Naive thymus-derived CD4-positive, alpha-beta T cell (primary cell): ENCODE results near the gene RASAL3. TPM values are rescaled to one million over a fixed set of nuclear protein-coding genes. Genes with fewer than 3 reads are reported as not detected.
"Not testable (repeated sequence)": the region's sequence is repeated elsewhere in the genome, so short reads cannot be mapped to it uniquely, and the experiment has no call there.

Experiments used
- ATAC-seq: fragments of 150-1000 bp; cut with Tn5 transposase; 2 replicates; pipeline ENCODE4 v1.10.0; 2021; ENCODE audit warnings: mild to moderate bottlenecking, moderate library complexity
- CTCF ChIA-PET: fragments of 350-600 bp; sonication (Branson Sonifier 250); formaldehyde crosslinking; loops from one replicate; lab custom pipeline; 2021; ENCODE audit warnings: antibody characterized with exemption; lab: Charles Lee
- POLR2A ChIA-PET: fragments of 350-600 bp; sonication (Branson Sonifier 250); formaldehyde crosslinking; loops from one replicate; lab custom pipeline; 2021; ENCODE audit warnings: antibody characterized with exemption, inconsistent platforms; lab: Charles Lee
- DNase-seq, 9 donors: peaks; one replicate each; pipeline versions ENCODE4 v3.0.0 to v3.0.0-alpha.2; 2020 to 2022; ENCODE audit warnings: mixed read lengths in 1 of 9
- H3K27ac ChIP-seq: one replicate; pipeline ENCODE4 v1.7.0; 2013; ENCODE audit warnings: mild to moderate bottlenecking, low read depth, low read length, moderate library complexity
- H3K27me3 ChIP-seq, 2 donors: one replicate each; pipeline ENCODE4 v1.7.0; 2013; ENCODE audit warnings: low read length in 2 of 2, mild to moderate bottlenecking in 2 of 2, moderate library complexity in 2 of 2; ENCODE audit not compliant: control insufficient read depth in 2 of 2, insufficient read depth in 2 of 2
- H3K36me3 ChIP-seq, 3 experiments: 1 replicate in 2 of 3; 2 replicates in 1 of 3; pipeline ENCODE4 v1.7.0; 2013; ENCODE audit warnings: low read length in 3 of 3, mild to moderate bottlenecking in 3 of 3, moderate library complexity in 1 of 3; ENCODE audit not compliant: insufficient read depth in 3 of 3, control insufficient read depth in 2 of 3
- H3K4me1 ChIP-seq, 2 donors: one replicate each; pipeline ENCODE4 v1.7.0; 2013; ENCODE audit warnings: low read length in 2 of 2, mild to moderate bottlenecking in 2 of 2, moderate library complexity in 1 of 2; ENCODE audit not compliant: control insufficient read depth in 2 of 2, insufficient read depth in 2 of 2
- H3K4me3 ChIP-seq: 2 replicates; pipeline ENCODE4 v1.7.0; 2013; ENCODE audit warnings: mild to moderate bottlenecking, low read length
- H3K9me3 ChIP-seq, 3 experiments: 1 replicate in 2 of 3; 2 replicates in 1 of 3; pipeline ENCODE4 v1.7.0; 2013; ENCODE audit warnings: low read length in 3 of 3; ENCODE audit not compliant: control insufficient read depth in 2 of 3
- H3K27ac Mint-ChIP-seq, 9 donors: one replicate each; pipeline ENCODE4 v1.8.0; 2020 to 2022; ENCODE audit warnings: mixed read lengths in 9 of 9, mild to moderate bottlenecking in 8 of 9, moderate library complexity in 5 of 9, inconsistent platforms in 2 of 9
- H3K27me3 Mint-ChIP-seq, 5 donors: one replicate each; pipeline ENCODE4 v1.8.0; 2021 to 2022; ENCODE audit warnings: mixed read lengths in 5 of 5, mild to moderate bottlenecking in 1 of 5
- H3K36me3 Mint-ChIP-seq, 5 donors: one replicate each; pipeline ENCODE4 v1.8.0; 2020 to 2022; ENCODE audit warnings: mixed read lengths in 5 of 5, mild to moderate bottlenecking in 3 of 5, inconsistent platforms in 1 of 5
- H3K4me1 Mint-ChIP-seq, 7 donors: one replicate each; pipeline ENCODE4 v1.8.0; 2020 to 2022; ENCODE audit warnings: mixed read lengths in 7 of 7, mild to moderate bottlenecking in 3 of 7, inconsistent platforms in 1 of 7
- H3K4me3 Mint-ChIP-seq, 10 donors: one replicate each; pipeline ENCODE4 v1.8.0; 2020 to 2022; ENCODE audit warnings: mild to moderate bottlenecking in 10 of 10, mixed read lengths in 10 of 10, moderate library complexity in 6 of 10, inconsistent platforms in 2 of 10
- H3K9me3 Mint-ChIP-seq, 11 donors: one replicate each; pipeline ENCODE4 v1.8.0; 2020 to 2022; ENCODE audit warnings: mixed read lengths in 11 of 11, mild to moderate bottlenecking in 4 of 11, inconsistent platforms in 1 of 11, moderate library complexity in 1 of 11
- intact Hi-C, 2 donors: fragments of 100-400 bp; cut with micrococcal nuclease; formaldehyde crosslinking; loops; one replicate each; pipeline ENCODE4 v1.15.1; 2023
- polyA plus RNA-seq, 2 donors: library from polyadenylated mRNA; unstranded; fragments of 300-500 nt; fragmentation: Illumina TruSeq; gene quantifications; one replicate each; pipeline ENCODE4 v1.2.3, GENCODE V29; 2021
- total RNA-seq, 6 experiments: library from RNA in 5 of 6; stranded (reverse) in 5 of 6; gene quantifications; 1 replicate in 5 of 6; 2 replicates in 1 of 6; pipeline ENCODE4 v1.2.3 and lab custom pipeline; 2021 to 2026

Gene RASAL3
- total and polyA plus RNA-seq, 7 experiments from 2014 or later = 38.5 to 214 (median 148) TPM

DNA sequence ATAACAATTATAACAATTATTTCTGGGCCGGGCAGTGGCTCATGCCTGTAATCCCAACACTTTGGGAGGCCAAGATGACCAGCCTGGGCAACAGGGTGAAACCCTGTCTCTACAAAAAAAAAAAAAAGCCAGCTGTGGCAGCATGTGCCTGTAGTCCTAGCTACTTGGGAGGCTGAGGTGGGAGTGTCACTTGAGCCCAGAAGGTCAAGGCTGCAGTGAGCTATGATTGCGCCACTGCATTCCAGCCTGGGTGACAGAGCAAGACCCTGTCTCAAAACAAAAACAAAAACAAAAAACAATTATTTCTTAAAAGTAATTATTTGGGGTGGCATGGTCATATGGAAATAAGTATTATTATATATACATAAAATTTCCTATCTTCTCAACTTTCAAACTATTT, 53.0 kb downstream of the RASAL3 start:
- H3K27me3 Mint-ChIP-seq, H3K9me3 Mint-ChIP-seq, ATAC-seq, H3K27ac ChIP-seq, intact Hi-C loops, DNase-seq, H3K27me3 ChIP-seq, H3K4me3 Mint-ChIP-seq, CTCF ChIA-PET, H3K9me3 ChIP-seq, H3K4me3 ChIP-seq: not testable (repeated sequence)
- Mint-ChIP-seq H3K27ac (peak overlapping the region in 1 of 9 donors; percentile 21), H3K36me3 (peaks cover 0 to 11% (median 6%) of the 10 kb centered on the region in 5 donors), H3K4me1 (peaks cover 19 to 71% (median 48%) of the 10 kb centered on the region in 7 donors)
- POLR2A ChIA-PET = interaction anchor here (1.5 kb wide), 1 partner anchor 32 kb away, joined by 5 read pairs; the partner anchor contains the start of gene AKAP8
- Histone ChIP-seq H3K4me1 (peaks cover 11% of the 10 kb centered on the region in 2 donors), H3K36me3 (peaks cover 0 to 36% (median 7%) of the 10 kb centered on the region in 3 experiments)

DNA sequence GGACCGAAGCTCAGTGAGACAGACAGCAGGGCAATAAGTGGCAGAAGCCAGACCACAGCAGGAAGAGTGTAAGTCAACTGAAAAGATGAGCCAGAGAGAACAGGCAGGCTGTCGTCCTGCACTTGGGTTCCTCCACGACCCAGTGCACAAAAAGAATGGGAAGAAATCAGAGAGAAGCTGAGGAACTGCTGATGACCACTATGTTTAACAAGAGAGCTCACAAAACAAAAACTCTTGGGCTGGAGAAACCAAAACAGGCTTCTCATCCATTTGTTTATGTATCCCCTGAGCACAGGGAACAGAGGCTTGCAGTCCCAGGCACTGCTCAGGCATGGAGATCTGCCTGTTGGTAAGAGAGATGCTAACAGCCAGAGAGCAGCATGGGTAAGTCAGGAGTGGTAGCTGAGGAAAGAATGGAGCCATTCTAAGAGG, 59.5 kb downstream of the RASAL3 start:
- H3K36me3 Mint-ChIP-seq = peaks cover 0 to 35% (median 0%) of the 10 kb centered on the region in 5 donors
- intact Hi-C loops = no loop called here
- no peaks in the 10 kb centered on the region for H3K9me3 Mint-ChIP-seq
- Histone ChIP-seq H3K9me3 (no peaks in the 10 kb centered on the region), H3K27ac (no peak overlapping the region), H3K4me3 (no peak overlapping the region), H3K4me1 (no peaks in the 10 kb centered on the region), H3K36me3 (peaks cover 3 to 67% (median 7%) of the 10 kb centered on the region in 3 experiments), H3K27me3 (no peaks in the 10 kb centered on the region)
- H3K4me1 Mint-ChIP-seq = peaks cover 22 to 61% (median 52%) of the 10 kb centered on the region in 7 donors
- DNase-seq (no peak), ATAC-seq (no peak)
- H3K27me3 Mint-ChIP-seq = no peaks in the 10 kb centered on the region
- peak overlapping the region in 4 of 10 donors; percentile 11 to 50 (median 30) for H3K4me3 Mint-ChIP-seq
- peak overlapping the region in 8 of 9 donors; percentile 16 to 94 (median 68) for H3K27ac Mint-ChIP-seq
- ChIA-PET CTCF (interaction anchor here (0.9 to 1.5 kb wide), 2 partner anchors 12 to 152 kb away, joined by 3 read pairs; no protein-coding TSS in a partner anchor), POLR2A (interaction anchor here (0.8 kb wide), 1 partner anchor 14 kb away, joined by 3 read pairs; the partner anchor contains the start of gene AKAP8L)

DNA sequence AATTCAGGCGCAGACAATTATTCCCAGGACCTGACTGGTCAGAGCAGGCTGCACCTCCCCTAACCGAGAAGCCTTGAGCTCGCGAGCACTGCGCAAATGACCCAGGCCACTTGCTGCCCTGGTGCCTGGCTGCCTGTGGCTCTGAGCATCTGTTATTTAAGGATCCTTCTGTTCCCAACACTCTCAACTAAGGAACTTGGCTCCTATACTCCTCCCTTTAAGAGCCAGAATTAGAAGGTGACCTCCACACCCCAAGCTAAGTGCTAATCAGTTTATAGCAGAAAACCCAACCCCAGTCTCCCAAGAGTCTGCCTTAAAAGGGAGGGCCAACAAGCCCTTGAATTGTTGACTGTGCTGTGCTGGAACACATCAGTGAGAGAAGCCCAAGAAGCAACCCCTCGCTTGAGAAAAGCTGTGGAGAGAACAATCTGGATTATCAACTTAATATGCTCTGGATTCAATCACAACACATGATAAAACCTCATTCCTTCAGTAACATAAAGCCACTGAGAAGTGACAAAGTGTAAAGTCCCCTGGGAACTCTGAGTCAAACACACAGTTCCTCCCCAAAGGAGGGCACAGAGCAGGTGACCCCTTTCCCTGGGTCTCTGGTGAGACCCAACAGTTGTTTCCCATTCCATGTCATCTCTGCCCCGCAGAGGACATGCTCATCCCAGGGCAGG, 60.1 kb downstream of the RASAL3 start:
- POLR2A ChIA-PET = no interaction called here

GRCh38 chr19:15403151-15403531, 61.2 kb downstream of the RASAL3 start:
- H3K36me3 ChIP-seq = peaks cover 0 to 70% (median 8%) of the 10 kb centered on the region in 3 experiments
- no peak overlapping the region for H3K4me3 ChIP-seq
- peaks cover 0 to 32% (median 0%) of the 10 kb centered on the region in 5 donors for H3K36me3 Mint-ChIP-seq
- DNase-seq = no peak
- intact Hi-C loops = no loop called here
- H3K4me3 Mint-ChIP-seq = no peak overlapping the region
- no peaks in the 10 kb centered on the region for H3K27me3 ChIP-seq
- H3K27me3 Mint-ChIP-seq = no peaks in the 10 kb centered on the region
- CTCF ChIA-PET = interaction anchor here (1.5 kb wide), 1 partner anchor 13 kb away, joined by 3 read pairs; no protein-coding TSS in a partner anchor
- H3K27ac ChIP-seq = no peak overlapping the region
- no peaks in the 10 kb centered on the region for H3K9me3 Mint-ChIP-seq
- peaks cover 17 to 45% (median 37%) of the 10 kb centered on the region in 7 donors for H3K4me1 Mint-ChIP-seq
- no peaks in the 10 kb centered on the region for H3K9me3 ChIP-seq
- H3K4me1 ChIP-seq = no peaks in the 10 kb centered on the region
- no peak for ATAC-seq
- peak overlapping the region in 1 of 9 donors; percentile 43 for H3K27ac Mint-ChIP-seq
- POLR2A ChIA-PET = no interaction called here

More for the DNA sequence above, 60.1 kb downstream of the RASAL3 start:
- Mint-ChIP-seq H3K9me3 (no peaks in the 10 kb centered on the region), H3K4me1 (peaks cover 18 to 56% (median 46%) of the 10 kb centered on the region in 7 donors), H3K4me3 (peak overlapping the region in 4 of 10 donors; percentile 11 to 50 (median 30)), H3K27ac (peak overlapping the region in 6 of 9 donors; percentile 0 to 94 (median 66)), H3K27me3 (no peaks in the 10 kb centered on the region), H3K36me3 (peaks cover 0 to 36% (median 0%) of the 10 kb centered on the region in 5 donors)
- ATAC-seq (no peak), DNase-seq (no peak)
- Histone ChIP-seq H3K36me3 (peaks cover 2 to 67% (median 6%) of the 10 kb centered on the region in 3 experiments), H3K27me3 (no peaks in the 10 kb centered on the region), H3K4me3 (no peak overlapping the region), H3K4me1 (no peaks in the 10 kb centered on the region), H3K9me3 (no peaks in the 10 kb centered on the region), H3K27ac (no peak overlapping the region)
- CTCF ChIA-PET = interaction anchor here (1.5 kb wide), 1 partner anchor 12 kb away, joined by 3 read pairs; no protein-coding TSS in a partner anchor
- intact Hi-C loops = no loop called here

DNA sequence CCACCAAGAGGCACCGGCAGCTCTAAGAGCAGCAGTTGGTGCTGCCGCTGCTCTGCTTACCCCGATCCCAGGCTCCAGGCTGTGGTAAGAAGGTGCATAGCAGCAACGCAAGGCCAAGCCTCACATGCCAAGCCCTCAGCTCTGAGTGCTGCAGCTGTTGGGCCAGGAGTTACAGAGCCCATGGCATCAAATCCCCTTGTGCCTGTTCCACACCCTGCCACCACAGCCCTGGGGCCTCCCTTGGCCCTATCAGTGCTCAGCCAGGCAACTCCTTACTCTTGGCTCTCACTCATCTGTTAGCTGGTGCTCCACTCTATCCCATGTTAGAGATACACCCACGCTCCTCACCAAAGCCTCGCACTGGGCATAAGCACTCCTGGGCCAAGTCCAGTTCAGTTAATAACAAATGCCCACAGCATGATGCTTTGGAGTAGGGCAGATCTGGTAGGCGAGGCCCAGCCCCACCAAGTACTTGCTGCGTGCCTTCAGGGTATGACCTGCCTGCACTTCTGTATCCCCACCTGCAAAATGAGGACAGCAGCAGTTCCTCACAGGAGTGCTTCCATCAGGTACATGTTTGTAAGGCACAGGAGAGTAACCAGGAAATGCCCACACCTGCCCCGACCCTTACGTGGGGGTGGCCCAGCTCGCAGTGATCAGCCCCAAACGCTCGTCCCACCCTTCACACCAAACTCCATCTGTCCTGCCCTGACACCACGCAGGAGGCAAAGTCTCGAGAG, 61.8 kb downstream of the RASAL3 start:
- Mint-ChIP-seq H3K9me3 (no peaks in the 10 kb centered on the region), H3K27ac (peak overlapping the region in 1 of 9 donors; percentile 19), H3K36me3 (peaks cover under 1 to 38% (median 3%) of the 10 kb centered on the region in 5 donors), H3K4me3 (no peak overlapping the region), H3K4me1 (peaks cover 13 to 39% (median 31%) of the 10 kb centered on the region in 7 donors), H3K27me3 (no peaks in the 10 kb centered on the region)
- Histone ChIP-seq H3K4me3 (no peak overlapping the region), H3K27me3 (no peaks in the 10 kb centered on the region), H3K4me1 (no peaks in the 10 kb centered on the region), H3K9me3 (no peaks in the 10 kb centered on the region), H3K27ac (no peak overlapping the region), H3K36me3 (peaks cover 0 to 76% (median 11%) of the 10 kb centered on the region in 3 experiments)
- ChIA-PET POLR2A (no interaction called here), CTCF (no interaction called here)
- DNase-seq (no peak), ATAC-seq (no peak)
- intact Hi-C loops = no loop called here
